Colonic mucosa (tissue), 4 donors: Measurements from ENCODE around the gene TGFB3. TPM values are rescaled to one million over a fixed set of nuclear protein-coding genes. Genes with fewer than 3 reads are reported as not detected.
"Not testable (repeated sequence)": the region's sequence is repeated elsewhere in the genome, so short reads cannot be mapped to it uniquely, and the experiment has no call there.

ENCODE experiments used
- DNase-seq: peaks from one replicate; pipeline ENCODE4 v3.0.0-alpha.2; 2020
- H3K27ac ChIP-seq: fragments of 200-600 bp; one replicate; pipeline ENCODE4 v1.8.0; 2021
- H3K27me3 ChIP-seq: fragments of 200-600 bp; one replicate; pipeline ENCODE4 v1.8.0; 2021
- H3K36me3 ChIP-seq: fragments of 200-600 bp; one replicate; pipeline ENCODE4 v1.8.0; 2021
- H3K4me1 ChIP-seq: fragments of 200-600 bp; one replicate; pipeline ENCODE4 v1.8.0; 2021; ENCODE audit warnings: mild to moderate bottlenecking
- H3K4me3 ChIP-seq: fragments of 200-600 bp; one replicate; pipeline ENCODE4 v1.8.0; 2021
- H3K9ac ChIP-seq, 2 donors: one replicate each; pipeline ENCODE4 v1.7.0; 2013; ENCODE audit warnings: control low read depth in 2 of 2, low read depth in 2 of 2, low read length in 2 of 2
- H3K9me3 ChIP-seq: fragments of 200-600 bp; one replicate; pipeline ENCODE4 v1.8.0; 2021
- CTCF ChIP-seq: fragments of 200-600 bp; IDR thresholded peaks from one replicate; pipeline ENCODE4 v1.8.0; 2022; ENCODE audit warnings: antibody characterized with exemption, mild to moderate bottlenecking
- intact Hi-C: fragments of 100-400 bp; cut with DNase I; formaldehyde crosslinking; loops from one replicate; pipeline ENCODE4 v1.14.1; 2022
- total RNA-seq, 2 donors: library from RNA; stranded (reverse); fragmentation: NEBNext Ultra II Directional in 1 of 2; extraction: Animal tissue kit (Norgen Biotek cat#: 25700) in 1 of 2; gene quantifications; one replicate each; pipeline ENCODE4 v1.2.1, GENCODE V29; 2021
- donor health status: healthy.
- donor health status: DM: no; HTN: no; CAD: no.
- donor health status: DM: no; HTN: no; CAD: no.

Gene TGFB3
- total RNA-seq, 2 donors from 2014 or later, result 3.9 to 6.5 TPM

- Histone ChIP-seq H3K4me3 (no peak overlapping the region), H3K9me3 (no peaks in the 10 kb centered on the region), H3K4me1 (no peaks in the 10 kb centered on the region), H3K9ac (no peak overlapping the region), H3K36me3 (no peaks in the 10 kb centered on the region), H3K27ac (no peak overlapping the region), H3K27me3 (no peaks in the 10 kb centered on the region)
- no peak for TF ChIP-seq CTCF
- DNase-seq, result no peak
- intact Hi-C loops, result no loop called here
Measured at GRCh38 chr14:75926431-75927115, 55.2 kb downstream of the TGFB3 start.

GRCh38 chr14:75925141-75925840 is 56.5 kb downstream of the TGFB3 start:
- H3K27ac ChIP-seq, H3K9ac ChIP-seq, intact Hi-C loops, H3K4me1 ChIP-seq, H3K4me3 ChIP-seq, H3K36me3 ChIP-seq, H3K9me3 ChIP-seq, H3K27me3 ChIP-seq, DNase-seq: not testable (repeated sequence)

GRCh38 chr14:75920421-75920820 is 61.4 kb downstream of the TGFB3 start:
- H3K4me3 ChIP-seq, H3K9me3 ChIP-seq, H3K4me1 ChIP-seq, H3K27ac ChIP-seq, H3K9ac ChIP-seq, H3K36me3 ChIP-seq, intact Hi-C loops, DNase-seq, H3K27me3 ChIP-seq: not testable (repeated sequence)

- no peak for TF ChIP-seq CTCF
- Histone ChIP-seq H3K9ac (no peak overlapping the region), H3K4me3 (no peak overlapping the region), H3K27me3 (no peaks in the 10 kb centered on the region), H3K36me3 (no peaks in the 10 kb centered on the region), H3K9me3 (no peaks in the 10 kb centered on the region), H3K4me1 (peaks cover 2% of the 10 kb centered on the region), H3K27ac (no peak overlapping the region)
- intact Hi-C loops, result no loop called here
- no peak for DNase-seq
Measured at GRCh38 chr14:75917946-75918335, 63.9 kb downstream of the TGFB3 start.

GRCh38 chr14:75917322-75917945 is 64.4 kb downstream of the TGFB3 start:
- no peak for TF ChIP-seq CTCF
- intact Hi-C loops, result no loop called here
- Histone ChIP-seq H3K4me3 (no peak overlapping the region), H3K4me1 (peaks cover 6% of the 10 kb centered on the region), H3K27ac (no peak overlapping the region), H3K9me3 (no peaks in the 10 kb centered on the region), H3K9ac (no peak overlapping the region), H3K36me3 (no peaks in the 10 kb centered on the region), H3K27me3 (no peaks in the 10 kb centered on the region)
- DNase-seq, result no peak

- Histone ChIP-seq H3K36me3 (no peaks in the 10 kb centered on the region), H3K9me3 (no peaks in the 10 kb centered on the region), H3K9ac (no peak overlapping the region), H3K27ac (no peak overlapping the region), H3K4me3 (no peak overlapping the region), H3K4me1 (peaks cover 6% of the 10 kb centered on the region), H3K27me3 (no peaks in the 10 kb centered on the region)
- TF ChIP-seq CTCF, result no peak
- intact Hi-C loops, result no loop called here
- DNase-seq, result no peak
Measured at GRCh38 chr14:75915045-75915444, 66.8 kb downstream of the TGFB3 start.
